Vagina (tissue), 2 donors: ENCODE data around the gene PXK.

Source experiments
- CTCF ChIP-seq, 3 experiments: fragments of 450-650 bp in 2 of 3; fragments of 200-600 bp in 1 of 3; sonication (generic) in 1 of 3; IDR thresholded peaks; one replicate each; pipeline ENCODE4 v1.5.1; 2017 to 2019; ENCODE audit warnings: antibody characterized with exemption in 3 of 3, mild to moderate bottlenecking in 2 of 3, moderate library complexity in 2 of 3
- POLR2A ChIP-seq, 2 donors: fragments of 450-650 bp; IDR thresholded peaks; one replicate each; pipeline ENCODE4 v1.6.1; 2017; ENCODE audit warnings: antibody characterized with exemption in 2 of 2, mild to moderate bottlenecking in 2 of 2, moderate library complexity in 2 of 2
- POLR2AphosphoS5 ChIP-seq, 2 donors: sonication (generic); formaldehyde crosslinking; IDR thresholded peaks; one replicate each; pipeline ENCODE4 v1.9.0; 2017; ENCODE audit warnings: antibody characterized with exemption in 2 of 2, mild to moderate bottlenecking in 2 of 2, low read depth in 1 of 2; ENCODE audit not compliant: insufficient read depth in 1 of 2

GRCh38 chr3:58331593-58332152 lies 1.0 kb upstream of the PXK start:
- no peak for TF ChIP-seq CTCF (IDR thresholded peaks at IDR 0.05)
- TF ChIP-seq POLR2A (IDR thresholded peaks at IDR 0.05) = no peak
- no peak for TF ChIP-seq POLR2AphosphoS5 (IDR thresholded peaks at IDR 0.05; ENCODE audit: insufficient read depth in 1 of 2, low read depth in 1 of 2)
